HG02943 (cell line): Measurements from ENCODE around the gene CBFA2T3.

ENCODE experiments used
- ATAC-seq: cut with Tn5 transposase; IDR thresholded peaks from one replicate; pipeline ENCODE4 v1.9.1; 2021; ENCODE audit warnings: mild to moderate bottlenecking, low read depth, moderate library complexity; ENCODE audit not compliant: unreplicated experiment

The CBFA2T3 gene

GRCh38 chr16:88881675-88882357 is 95.2 kb downstream of the CBFA2T3 start:
- no peak for ATAC-seq

DNA sequence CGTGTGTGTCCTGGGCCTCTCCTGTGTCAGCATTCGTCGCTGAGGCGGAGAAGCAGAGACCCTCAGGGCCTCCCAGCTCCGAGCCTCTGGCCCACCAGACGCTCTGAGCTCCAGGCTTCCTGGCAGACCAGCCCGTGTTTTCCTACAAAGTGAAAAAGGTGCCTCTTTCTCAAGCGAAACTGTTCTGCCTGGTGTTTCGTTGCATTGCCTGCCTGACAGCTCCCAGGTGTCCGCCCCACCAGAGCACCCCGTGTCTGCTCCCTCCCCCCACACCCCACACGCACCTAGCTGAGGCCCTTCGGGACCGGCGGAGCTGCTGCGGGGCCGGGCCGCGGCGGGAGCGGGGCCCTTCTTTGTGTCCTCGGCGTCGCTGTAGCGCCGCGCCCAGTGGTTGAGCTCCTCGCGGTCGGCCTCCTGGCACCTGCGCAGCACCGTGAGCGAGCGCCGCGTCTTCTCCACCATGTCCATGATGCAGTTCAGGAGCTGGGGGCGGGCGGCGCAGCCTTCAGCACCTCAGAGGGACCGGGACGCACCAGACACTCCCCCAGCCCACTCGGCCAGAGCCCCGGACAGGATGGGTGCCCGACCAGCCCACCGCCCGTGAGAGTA is 95.9 kb downstream of the CBFA2T3 start:
- ATAC-seq, result no peak

- ATAC-seq, result no peak
Observed at GRCh38 chr16:88880226-88881006, 96.6 kb downstream of the CBFA2T3 start.

GRCh38 chr16:88879788-88880055 is 97.3 kb downstream of the CBFA2T3 start:
- no peak for ATAC-seq

DNA sequence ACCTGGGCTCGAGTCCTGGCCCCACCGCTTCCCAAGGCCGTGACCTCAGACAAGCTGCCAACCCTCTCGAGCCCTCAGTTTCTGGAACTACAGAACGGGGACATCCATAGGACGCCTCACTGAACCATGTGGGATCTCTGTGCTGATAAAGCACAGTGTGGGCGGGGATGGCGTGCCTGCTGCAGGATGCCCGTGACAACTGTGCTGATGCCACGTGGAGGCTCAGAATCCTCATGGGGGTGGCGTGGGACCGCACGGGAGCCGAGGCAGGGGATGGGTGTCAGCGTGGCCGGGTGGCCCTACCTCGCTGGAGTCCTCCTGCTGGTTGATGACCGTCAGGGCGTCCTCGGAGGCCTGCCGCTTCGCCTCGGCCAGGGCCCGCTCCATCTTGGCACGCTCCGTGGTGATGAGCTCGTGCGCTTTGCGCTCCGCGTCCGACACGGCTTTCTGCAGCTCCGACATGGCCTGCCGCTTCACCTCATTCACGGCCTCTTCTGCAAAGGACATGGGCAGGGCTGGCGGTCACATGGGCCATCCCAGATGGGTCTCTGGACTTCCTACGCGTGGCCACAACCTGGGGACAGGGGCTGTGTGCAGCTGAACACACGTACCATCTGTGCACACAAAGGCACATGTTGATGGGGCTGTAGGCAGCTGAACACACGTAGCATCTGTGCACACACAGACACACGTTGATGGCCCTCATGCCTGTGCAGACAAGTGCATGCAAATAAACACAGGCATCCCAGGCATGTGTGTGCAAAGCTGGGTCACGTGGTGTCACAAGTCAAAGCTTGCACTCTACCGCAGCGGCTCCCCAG is 97.8 kb downstream of the CBFA2T3 start:
- ATAC-seq, result no peak

- no peak for ATAC-seq
Observed at GRCh38 chr16:88878356-88878755, 98.7 kb downstream of the CBFA2T3 start.

DNA sequence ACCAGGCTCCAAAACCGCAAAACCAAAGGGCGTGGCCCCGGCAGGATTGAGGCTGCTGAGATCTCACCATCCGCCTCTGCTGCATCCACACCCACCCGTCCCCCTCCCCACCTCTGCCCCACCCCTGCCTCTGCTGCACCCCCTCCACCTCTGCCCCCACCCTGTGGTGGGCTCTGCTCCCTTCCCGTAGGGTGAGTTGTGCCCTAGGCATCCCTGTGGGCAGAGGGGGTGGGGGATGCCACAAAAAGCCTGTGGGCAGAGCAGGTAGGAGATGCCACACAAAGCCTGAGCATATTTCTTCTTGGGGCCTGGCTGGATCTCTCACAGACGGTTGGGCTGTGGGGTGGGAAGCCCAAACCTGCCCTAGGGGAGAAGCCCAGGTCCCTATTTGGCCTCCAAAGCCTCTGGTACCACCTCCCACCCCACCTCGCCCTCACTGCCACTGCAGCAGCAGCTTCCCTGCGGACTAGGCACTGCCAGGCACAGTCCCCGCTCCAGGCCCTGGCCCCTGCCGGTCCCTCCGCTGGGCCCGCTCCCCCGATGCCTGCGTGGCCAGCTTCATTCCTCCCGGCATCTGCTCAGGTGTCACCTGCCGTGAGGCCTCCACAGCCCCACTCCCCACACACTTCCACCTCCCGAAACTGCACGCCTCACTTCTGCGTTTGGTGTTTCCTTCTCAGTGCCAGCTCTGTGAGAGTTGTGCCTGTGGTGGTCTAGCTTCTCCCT is 99.3 kb downstream of the CBFA2T3 start:
- ATAC-seq, result no peak

GRCh38 chr16:88876942-88877526 is 100.0 kb downstream of the CBFA2T3 start:
- no peak for ATAC-seq

DNA sequence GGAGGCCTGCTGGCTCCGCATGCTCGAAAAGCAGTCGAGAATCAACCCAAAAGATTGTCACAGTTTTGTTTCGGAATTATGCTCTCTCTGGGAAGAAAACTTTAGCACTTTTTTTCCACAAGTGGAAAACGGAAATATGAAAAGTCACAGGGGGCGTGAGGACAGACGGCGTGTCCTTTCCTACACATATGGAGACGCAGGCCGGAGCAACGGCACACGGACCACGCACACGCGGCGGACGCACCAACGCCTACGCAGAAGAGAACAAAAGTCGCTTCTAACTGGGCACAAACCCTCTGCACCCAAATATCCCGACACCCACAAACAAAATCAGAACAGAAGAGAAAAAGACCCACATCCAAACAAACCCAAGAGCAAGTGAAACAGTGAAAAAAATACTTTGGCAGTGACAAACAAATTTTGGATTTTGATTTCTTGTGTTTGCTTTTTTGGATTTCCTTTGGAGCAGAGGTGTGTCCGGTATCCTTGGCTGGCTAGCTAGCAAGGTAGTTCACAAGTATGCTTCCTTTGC is 101.2 kb downstream of the CBFA2T3 start:
- no peak for ATAC-seq

- no peak for ATAC-seq
Observed at GRCh38 chr16:88874938-88875599, 101.9 kb downstream of the CBFA2T3 start.

DNA sequence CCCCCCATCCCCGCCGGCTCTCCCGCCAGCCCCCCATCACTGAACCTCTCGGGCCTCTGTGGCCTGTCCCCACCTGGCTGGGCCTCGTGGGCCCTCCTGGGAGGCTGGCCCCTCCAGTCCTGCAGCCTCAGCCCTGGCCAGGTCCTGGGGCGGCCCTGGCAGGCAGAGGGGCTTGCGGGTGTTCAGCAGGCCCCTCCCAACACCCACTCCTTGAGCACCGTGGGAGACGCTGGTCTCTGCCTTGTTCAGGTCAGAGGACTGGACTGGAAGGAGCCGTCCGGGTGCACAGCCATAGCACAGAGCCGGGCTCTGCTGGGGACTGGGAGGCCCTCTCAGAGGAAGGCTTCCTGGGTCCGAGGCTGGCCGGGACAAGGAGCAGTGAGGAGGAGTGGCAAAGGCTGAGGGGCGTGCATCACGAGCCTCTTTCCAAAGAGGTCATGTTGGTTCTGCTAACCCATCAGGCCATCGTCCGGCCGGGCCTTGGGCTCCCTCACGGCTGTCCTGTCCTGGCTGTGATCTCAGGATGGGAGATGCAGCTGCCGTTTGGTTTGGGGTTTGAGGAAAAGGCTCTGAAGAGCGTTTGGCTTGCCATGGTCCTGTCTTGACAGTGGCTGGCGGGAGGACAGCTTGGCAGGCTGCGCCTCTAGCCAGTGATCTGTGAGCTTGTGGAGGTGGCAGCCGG is 104.2 kb downstream of the CBFA2T3 start:
- ATAC-seq, result no peak

DNA sequence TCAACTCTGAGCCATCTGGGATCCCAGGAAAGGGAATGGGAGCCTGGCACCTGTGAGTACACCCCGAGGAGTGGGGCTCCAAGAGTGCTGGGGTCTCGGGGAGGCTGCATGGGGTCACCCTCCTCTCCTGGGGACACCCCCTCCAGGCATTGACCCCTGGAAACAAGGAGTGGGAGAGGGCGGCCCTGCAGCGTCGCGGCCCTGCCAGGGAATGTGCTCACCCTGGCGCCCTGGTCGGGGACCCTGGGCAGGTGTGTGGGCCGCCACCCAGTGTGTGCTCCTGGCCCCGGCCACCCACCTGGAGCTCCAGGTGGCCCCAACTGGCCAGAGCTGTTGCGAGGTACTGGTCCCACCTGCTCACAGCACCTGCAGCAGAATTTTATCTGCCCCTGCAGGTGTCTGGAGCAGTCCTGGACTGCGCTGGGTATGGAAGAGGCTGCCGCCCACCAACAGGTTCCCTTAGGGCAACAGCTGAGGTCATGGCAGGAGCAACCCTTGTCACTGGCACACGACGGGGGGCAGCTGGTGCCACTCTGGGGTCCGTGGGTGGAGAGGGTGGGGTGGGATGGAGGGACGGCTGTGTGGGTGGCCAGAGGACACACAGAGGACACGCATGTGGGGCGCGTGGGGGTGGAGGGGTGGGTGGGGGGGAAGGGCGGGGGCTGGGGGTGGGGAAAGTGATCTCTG is 105.1 kb downstream of the CBFA2T3 start:
- no peak for ATAC-seq

- ATAC-seq, result no peak
Observed at GRCh38 chr16:88871349-88871702, 105.7 kb downstream of the CBFA2T3 start.

- no peak for ATAC-seq
Observed at GRCh38 chr16:88870608-88871348, 106.2 kb downstream of the CBFA2T3 start.

- no peak for ATAC-seq
Observed at GRCh38 chr16:88869673-88869980, 107.4 kb downstream of the CBFA2T3 start.

DNA sequence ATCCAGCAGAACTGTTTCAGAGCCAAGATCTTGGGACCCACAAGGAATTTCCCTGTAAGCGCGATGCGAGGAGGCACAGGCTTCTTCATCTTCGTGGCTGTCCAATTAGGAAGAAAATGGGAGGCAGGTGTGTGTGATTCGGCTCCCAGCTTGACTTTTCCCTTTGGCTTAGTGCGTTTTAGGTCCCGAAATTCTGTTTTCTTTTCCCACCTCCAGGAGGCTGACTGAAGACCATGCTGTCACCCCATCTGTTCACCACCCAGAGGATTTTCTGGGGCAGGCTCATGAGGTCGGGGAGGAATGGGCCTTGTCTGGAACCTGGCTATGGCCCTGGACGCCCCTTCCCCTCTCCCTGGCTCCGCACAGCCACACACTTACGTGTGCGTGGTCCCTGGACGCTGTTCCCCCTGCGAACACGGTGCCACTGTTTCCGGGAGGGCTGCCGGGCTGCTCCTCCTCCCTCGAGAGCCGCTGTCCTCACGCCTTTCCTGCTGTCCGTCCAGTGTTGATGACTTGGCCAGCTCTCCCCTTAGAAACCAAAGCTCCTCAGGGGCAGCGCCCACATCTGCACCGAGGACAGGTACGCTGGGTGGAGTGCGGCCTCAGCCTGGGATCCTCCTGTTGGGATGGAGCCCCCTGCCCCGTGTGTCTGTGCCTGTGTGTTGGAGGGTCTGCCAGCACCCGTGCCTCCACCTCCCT is 107.9 kb downstream of the CBFA2T3 start:
- ATAC-seq, result no peak

GRCh38 chr16:88867581-88868246 is 109.3 kb downstream of the CBFA2T3 start:
- ATAC-seq, result no peak
